ENCODE measurements around the gene ETS1. TPM values are rescaled to one million over a fixed set of nuclear protein-coding genes. Genes with fewer than 3 reads are reported as not detected.

ETS1 gene
- total RNA-seq, 1 experiment from 2014 or later = 29.9 TPM

- no peaks in the 10 kb centered on the region for H3K23me2 ChIP-seq (ENCODE audit: insufficient read length, low read depth, low read length, poor library complexity, severe bottlenecking)
- no peaks in the 10 kb centered on the region for H3K27me3 ChIP-seq (ENCODE audit: insufficient read depth, low read length)
- Mint-ChIP-seq H3K27ac (no peak overlapping the region; a peak in 1 of 7 replicates), H3K9me3 (peaks cover 2 to 5% of the 10 kb centered on the region in 2 experiments; a peak in 3 of 5 replicates), H3K4me3 (no peak overlapping the region), H3K27me3 (ENCODE audit: low read depth) (no peaks in the 10 kb centered on the region; the same call in 1 of the 2 replicates), H3K4me1 (peaks cover 13 to 20% of the 10 kb centered on the region in 2 experiments), H3K36me3 (ENCODE audit: insufficient read depth in 1 of 3, low read depth in 3 of 3) (no peaks in the 10 kb centered on the region)
- H3K23ac ChIP-seq (ENCODE audit: insufficient read length, low read depth, low read length) = no peak overlapping the region
- no peak overlapping the region for H3K4ac ChIP-seq (ENCODE audit: low read depth, low read length)
- WGBS (ENCODE audit: extremely low coverage, insufficient read length, low lambda C conversion rate) = no CpG with 5 or more reads among the region's 8 CpGs
- H2AFZ ChIP-seq (ENCODE audit: low read length) = no peak overlapping the region
- H3K27ac ChIP-seq (ENCODE audit: insufficient read length, low read depth, low read length) = no peak overlapping the region
- TF ChIP-seq CTCF (conservative IDR thresholded peaks at IDR 0.05) = no peak
- no peak overlapping the region for H3K18ac ChIP-seq (ENCODE audit: insufficient read length, low read depth, low read length)
- no peak overlapping the region for H2BK20ac ChIP-seq (ENCODE audit: low read depth, low read length, poor library complexity, severe bottlenecking)
- H3K56ac ChIP-seq (ENCODE audit: insufficient read length, low read depth, low read length) = no peak overlapping the region
- no peaks in the 10 kb centered on the region for H3K79me2 ChIP-seq (ENCODE audit: insufficient read depth, low read length)
- H3K4me2 ChIP-seq (ENCODE audit: insufficient read depth, insufficient read length, low read length) = no peak overlapping the region
- no peak overlapping the region for H2AK5ac ChIP-seq (ENCODE audit: insufficient read length, low read length)
- no peak overlapping the region for H3K9ac ChIP-seq (ENCODE audit: extremely low read depth, insufficient read length, low read length)
- no peak overlapping the region for H3T11ph ChIP-seq (ENCODE audit: low read length)
- no peak for DNase-seq
- no peaks in the 10 kb centered on the region for H3K4me1 ChIP-seq (ENCODE audit: insufficient read depth, low read length)
- no peaks in the 10 kb centered on the region for H4K20me1 ChIP-seq (ENCODE audit: control insufficient read depth, insufficient read depth, insufficient read length)
- no peak overlapping the region for H2BK12ac ChIP-seq (ENCODE audit: insufficient read length, low read depth, low read length)
- no peak overlapping the region for H4K5ac ChIP-seq (ENCODE audit: insufficient read length, low read depth, low read length)
- H4K8ac ChIP-seq (replicated peaks; ENCODE audit: insufficient read length, low read depth, low read length) = no peak overlapping the region
- no peak overlapping the region for H4K91ac ChIP-seq (ENCODE audit: insufficient read length, low read depth, low read length)
- H3K14ac ChIP-seq (ENCODE audit: insufficient read depth, low read length) = no peak overlapping the region; the same call in 1 of the 2 replicates
- no peak overlapping the region for H2BK120ac ChIP-seq (ENCODE audit: low read depth, low read length, poor library complexity, severe bottlenecking)
- H2BK5ac ChIP-seq (ENCODE audit: insufficient read length, low read length) = no peak overlapping the region
- H3K9me3 ChIP-seq (ENCODE audit: control insufficient read depth, low read depth, low read length) = no peaks in the 10 kb centered on the region
- H2BK15ac ChIP-seq (ENCODE audit: low read depth, low read length) = no peak overlapping the region
- H3K79me1 ChIP-seq (ENCODE audit: insufficient read depth, low read depth, low read length, poor library complexity, severe bottlenecking) = no peaks in the 10 kb centered on the region
Measured at GRCh38 chr11:128424851-128425285, 162.5 kb downstream of the ETS1 start.

Data from H9 (cell line).